Limb (tissue), 2 donors: ENCODE results near the gene LCNL1.
"Not testable (repeated sequence)": the region's sequence is repeated elsewhere in the genome, so short reads cannot be mapped to it uniquely, and the experiment has no call there.

ENCODE experiments used
- DNase-seq, 2 donors: peaks; one replicate each; pipeline ENCODE4 v3.0.0-alpha.2; 2016; ENCODE audit errors: extremely low spot score in 2 of 2

LCNL1 gene

GRCh38 chr9:137025517-137025966, 42.7 kb downstream of the LCNL1 start:
- peak in 1 of 2 donors; percentile 66 for DNase-seq

- no peak for DNase-seq
Observed at GRCh38 chr9:137026384-137026783, 43.6 kb downstream of the LCNL1 start.

- DNase-seq, result no peak
Observed at GRCh38 chr9:137026828-137027227, 44.0 kb downstream of the LCNL1 start.

- DNase-seq, result peak in 1 of 2 donors; percentile 63
Observed at GRCh38 chr9:137027369-137028262, 44.8 kb downstream of the LCNL1 start, which contains the start of gene ABCA2. Gene ABCA2 (minus strand): TSS chr9:137028237. CDS start chr9:137028140, 97 bp downstream.

- DNase-seq, result peak in 1 of 2 donors; percentile 79
Observed at GRCh38 chr9:137028263-137029057, 45.7 kb downstream of the LCNL1 start.

GRCh38 chr9:137029058-137029936, 46.5 kb downstream of the LCNL1 start:
- peak in 1 of 2 donors; percentile 83 for DNase-seq

- no peak for DNase-seq
Observed at GRCh38 chr9:137030006-137030405, 47.2 kb downstream of the LCNL1 start.

- no peak for DNase-seq
Observed at GRCh38 chr9:137030538-137031527, 48.0 kb downstream of the LCNL1 start.

GRCh38 chr9:137031904-137032640, 49.3 kb downstream of the LCNL1 start, which contains the start of gene FUT7:
Gene FUT7 (minus strand): TSS chr9:137032088. CDS start chr9:137031991, 97 bp downstream.
- no peak for DNase-seq

- DNase-seq, result no peak
Observed at GRCh38 chr9:137032858-137033257, 50.1 kb downstream of the LCNL1 start.

- not testable (repeated sequence) for DNase-seq
Observed at GRCh38 chr9:137033481-137033880, 50.7 kb downstream of the LCNL1 start.

- no peak for DNase-seq
Observed at GRCh38 chr9:137034039-137034708, 51.4 kb downstream of the LCNL1 start.

- DNase-seq, result peak; percentile 80 to 89
Observed at GRCh38 chr9:137034709-137035506, 52.1 kb downstream of the LCNL1 start.
